Tibial nerve (tissue), 4 donors: ENCODE data around the gene OGN. TPM values are rescaled to one million over a fixed set of nuclear protein-coding genes. Genes with fewer than 3 reads are reported as not detected.

Source experiments
- DNase-seq, 2 donors: peaks; one replicate each; pipeline ENCODE4 v3.0.0-alpha.2; 2019; ENCODE audit warnings: low spot score in 2 of 2
- H3K27ac ChIP-seq, 4 donors: fragments of 200-600 bp; sonication (generic) in 3 of 4; one replicate each; pipeline ENCODE4 v1.5.1; 2017 to 2019; ENCODE audit warnings: mild to moderate bottlenecking in 1 of 4
- H3K27me3 ChIP-seq, 2 donors: fragments of 200-600 bp; sonication (generic) in 1 of 2; one replicate each; pipeline versions ENCODE4 v1.5.1 to v1.6.0; 2017 to 2019
- H3K36me3 ChIP-seq, 3 donors: fragments of 200-600 bp; sonication (generic); one replicate each; pipeline ENCODE4 v1.5.1; 2018 to 2019
- H3K4me1 ChIP-seq, 4 donors: fragments of 200-600 bp; sonication (generic) in 3 of 4; one replicate each; pipeline ENCODE4 v1.5.1; 2017 to 2019
- H3K4me3 ChIP-seq, 4 donors: fragments of 200-600 bp; sonication (generic) in 3 of 4; one replicate each; pipeline ENCODE4 v1.5.1; 2017 to 2019; ENCODE audit warnings: mild to moderate bottlenecking in 1 of 4, moderate library complexity in 1 of 4
- H3K9me3 ChIP-seq, 4 donors: fragments of 200-600 bp; sonication (generic) in 3 of 4; one replicate each; pipeline ENCODE4 v1.5.1; 2017 to 2019
- CTCF ChIP-seq, 5 experiments: fragments of 200-600 bp in 3 of 5; fragments of 450-650 bp in 2 of 5; sonication (generic) in 3 of 5; IDR thresholded peaks; one replicate each; pipeline ENCODE4 v1.5.1; 2016 to 2019; ENCODE audit warnings: antibody characterized with exemption in 5 of 5, mild to moderate bottlenecking in 3 of 5, moderate library complexity in 2 of 5
- EP300 ChIP-seq, 2 donors: sonication (generic); formaldehyde crosslinking; IDR thresholded peaks; one replicate each; pipeline ENCODE4 v1.6.1; 2017; ENCODE audit warnings: antibody characterized with exemption in 2 of 2, mild to moderate bottlenecking in 1 of 2
- POLR2A ChIP-seq, 2 donors: fragments of 450-650 bp; IDR thresholded peaks; one replicate each; pipeline ENCODE4 v1.6.1; 2017; ENCODE audit warnings: antibody characterized with exemption in 2 of 2, mild to moderate bottlenecking in 2 of 2, moderate library complexity in 2 of 2
- WGBS, 2 donors: methylation state at CpG; one replicate each; pipeline ENCODE4 v1.1.5; 2018; 5-methylcytosine and 5-hydroxymethylcytosine counted together
- total RNA-seq, 4 donors: library from RNA; depleted of rRNA; stranded (reverse); fragments of >200 nt; gene quantifications; one replicate each; pipeline ENCODE4 v1.1.0, GENCODE V29; 2016

Gene OGN
- total RNA-seq, 4 donors from 2014 or later = 4.2 to 33.9 (median 18.4) TPM

DNA sequence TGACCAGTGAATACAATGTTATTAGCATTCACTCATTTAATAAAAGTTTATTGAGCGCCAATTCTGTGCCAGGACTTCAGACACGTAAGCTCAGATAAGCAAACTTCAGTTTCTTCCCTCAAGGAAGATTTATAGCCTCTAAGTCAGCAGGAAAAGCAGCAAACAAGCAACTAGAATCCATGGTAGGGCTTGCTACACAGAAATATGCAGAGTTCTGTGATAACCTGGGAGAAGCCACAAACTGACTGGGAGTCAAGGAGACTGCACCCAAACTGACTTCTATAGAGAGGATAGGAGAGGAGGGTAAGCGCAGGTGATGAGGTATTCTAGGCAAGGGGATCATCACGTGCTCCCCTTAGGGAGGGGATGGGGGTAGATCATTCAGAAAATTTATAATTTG is 1.4 kb upstream of the OGN start:
- H3K36me3 ChIP-seq = no peaks in the 10 kb centered on the region
- H3K27me3 ChIP-seq = no peaks in the 10 kb centered on the region
- H3K4me3 ChIP-seq = peak overlapping the region in 1 of 4 donors; percentile 19
- H3K27ac ChIP-seq = peak overlapping the region in 3 of 4 donors; percentile 32 to 77 (median 75)
- H3K9me3 ChIP-seq = no peaks in the 10 kb centered on the region
- H3K4me1 ChIP-seq = peaks cover 0 to 38% (median 11%) of the 10 kb centered on the region in 4 donors
- TF ChIP-seq POLR2A (IDR thresholded peaks at IDR 0.05) (no peak), CTCF (IDR thresholded peaks at IDR 0.05) (no peak), EP300 (IDR thresholded peaks at IDR 0.05) (no peak)
- DNase-seq = no peak
- WGBS, 2 donors = 75 to 78% methylated on average over 4 of the region's 4 CpGs

DNA sequence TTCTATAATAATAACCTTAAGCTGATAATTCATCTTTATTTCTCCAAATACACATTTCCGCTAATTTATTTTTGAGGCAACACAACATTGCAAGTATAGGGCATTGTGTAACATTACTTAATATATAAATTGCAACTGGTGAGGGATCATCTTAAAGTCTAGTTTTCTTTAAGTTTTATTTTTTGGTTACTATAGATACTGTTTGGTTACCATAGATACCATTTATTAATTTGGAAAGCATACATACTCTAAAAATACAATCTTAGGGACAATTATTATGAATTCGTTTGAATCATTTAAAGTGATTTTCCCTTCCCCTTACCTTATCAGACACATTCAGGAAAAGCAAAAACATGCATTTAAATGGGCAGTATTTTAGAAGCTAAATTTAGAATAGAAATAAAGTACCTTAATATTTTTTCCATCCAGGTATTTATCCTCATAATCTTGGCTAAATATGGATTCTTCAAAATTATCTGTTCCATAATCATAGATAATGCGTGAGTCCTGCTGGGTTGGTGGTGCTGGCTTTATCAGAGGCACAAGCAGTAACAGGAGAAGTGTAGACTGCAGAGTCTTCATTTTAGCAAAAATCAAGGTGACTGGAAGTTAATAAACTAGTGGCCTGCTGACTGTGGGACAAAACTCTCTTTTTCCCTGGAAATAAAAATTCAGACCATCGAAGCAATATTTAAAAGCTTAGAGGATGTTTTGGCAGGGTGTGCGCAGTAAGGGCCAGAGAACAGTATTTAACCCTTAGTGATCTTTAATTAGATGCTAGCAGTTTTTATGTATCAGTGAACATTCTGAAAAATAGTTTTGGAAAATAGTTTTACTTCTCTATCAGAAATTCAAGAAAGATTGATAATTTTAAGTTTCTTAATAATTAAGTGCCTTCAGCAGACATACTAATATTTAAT is 1.3 kb downstream of the OGN start:
- no peaks in the 10 kb centered on the region for H3K9me3 ChIP-seq
- no peaks in the 10 kb centered on the region for H3K27me3 ChIP-seq
- peaks cover 0 to 28% (median 11%) of the 10 kb centered on the region in 4 donors for H3K4me1 ChIP-seq
- H3K4me3 ChIP-seq = peak overlapping the region in 3 of 4 donors; percentile 4 to 31 (median 6)
- TF ChIP-seq EP300 (IDR thresholded peaks at IDR 0.05) (no peak), CTCF (IDR thresholded peaks at IDR 0.05) (no peak), POLR2A (IDR thresholded peaks at IDR 0.05) (no peak)
- no peak for DNase-seq
- H3K36me3 ChIP-seq = peaks cover 0 to 6% (median 0%) of the 10 kb centered on the region in 3 donors
- WGBS, 2 donors = 54 to 55% methylated on average over 5 of the region's 5 CpGs
- peak overlapping the region in 1 of 4 donors; percentile 65 for H3K27ac ChIP-seq

GRCh38 chr9:92402360-92402759 is 2.0 kb downstream of the OGN start:
- no peak overlapping the region for H3K27ac ChIP-seq
- H3K4me3 ChIP-seq = peak overlapping the region in 1 of 4 donors; percentile 31
- peaks cover 0 to 26% (median 9%) of the 10 kb centered on the region in 4 donors for H3K4me1 ChIP-seq
- DNase-seq = no peak
- WGBS, 2 donors = 60 to 67% methylated on average over 1 of the region's 1 CpG
- TF ChIP-seq EP300 (IDR thresholded peaks at IDR 0.05) (no peak), POLR2A (IDR thresholded peaks at IDR 0.05) (no peak), CTCF (IDR thresholded peaks at IDR 0.05) (no peak)
- H3K27me3 ChIP-seq = no peaks in the 10 kb centered on the region
- H3K9me3 ChIP-seq = no peaks in the 10 kb centered on the region
- peaks cover 0 to 9% (median 0%) of the 10 kb centered on the region in 3 donors for H3K36me3 ChIP-seq

DNA sequence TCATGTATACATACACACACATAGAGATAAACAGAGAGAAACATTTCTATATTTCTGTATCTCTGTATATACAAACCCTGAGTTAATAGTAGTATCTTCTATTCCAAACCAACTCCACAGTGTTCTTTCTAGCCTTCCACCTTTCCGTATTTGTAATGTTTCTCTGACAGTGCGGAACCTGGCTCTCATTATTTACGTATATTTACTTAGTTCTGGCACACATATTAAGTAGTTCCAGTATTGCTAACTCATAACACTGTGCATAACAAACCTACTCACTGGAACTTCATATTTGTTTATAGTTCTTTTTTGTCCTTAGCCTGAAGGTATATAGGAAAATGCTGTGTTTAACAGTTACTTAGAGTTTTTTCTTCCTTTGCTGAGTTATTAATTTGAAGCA is 6.5 kb downstream of the OGN start:
- H3K27ac ChIP-seq = no peak overlapping the region
- H3K4me3 ChIP-seq = no peak overlapping the region
- H3K4me1 ChIP-seq = peaks cover 0 to 6% (median 0%) of the 10 kb centered on the region in 4 donors
- peaks cover 0 to 14% (median 0%) of the 10 kb centered on the region in 3 donors for H3K36me3 ChIP-seq
- no peaks in the 10 kb centered on the region for H3K9me3 ChIP-seq
- WGBS, 2 donors = 80 to 96% methylated on average over 3 of the region's 3 CpGs
- no peaks in the 10 kb centered on the region for H3K27me3 ChIP-seq
- TF ChIP-seq EP300 (IDR thresholded peaks at IDR 0.05) = no peak
- no peak for DNase-seq

GRCh38 chr9:92395617-92396016 is 8.8 kb downstream of the OGN start:
- DNase-seq = no peak
- Histone ChIP-seq H3K4me1 (no peaks in the 10 kb centered on the region), H3K9me3 (no peaks in the 10 kb centered on the region), H3K27ac (no peak overlapping the region), H3K36me3 (peaks cover 0 to 14% (median 0%) of the 10 kb centered on the region in 3 donors), H3K27me3 (no peaks in the 10 kb centered on the region), H3K4me3 (no peak overlapping the region)
- TF ChIP-seq CTCF (IDR thresholded peaks at IDR 0.05) (no peak), EP300 (IDR thresholded peaks at IDR 0.05) (no peak), POLR2A (IDR thresholded peaks at IDR 0.05) (no peak)
- WGBS, 2 donors = 94 to 98% methylated on average over 1 of the region's 1 CpG
